ENCODE data around the gene EXOC3L1. TPM values are rescaled to one million over a fixed set of nuclear protein-coding genes. Genes with fewer than 3 reads are reported as not detected.
A peak's percentile ranks its signal among the peaks of the same experiment; 100 is the strongest.

The EXOC3L1 gene
- total RNA-seq, 1 donor from 2014 or later, result 0.45 TPM

Small RNAs within 50 kb of the gene (microRNA-seq; reads per million reads assigned to microRNA genes)
- 411 reads per million, percentile 76 among the genes with 10 or more reads in this experiment for gene MIR328

Other genes starting within 250 kb of the EXOC3L1 start
- 0.77 and 1.5 TPM in 2 replicates for gene CES3, start 228.9 kb downstream of the EXOC3L1 start, total RNA-seq
- 1.2 TPM in 2 replicates for gene CES4A, start 201.5 kb downstream of the EXOC3L1 start, total RNA-seq
- gene CBFB, start 161.0 kb downstream of the EXOC3L1 start, total RNA-seq, result 94.8 and 104 TPM in 2 replicates
- 16.1 and 17.1 TPM in 2 replicates for gene PHAF1, start 80.2 kb downstream of the EXOC3L1 start, total RNA-seq
- 7.6 and 9.4 TPM in 2 replicates for gene B3GNT9, start 39.1 kb downstream of the EXOC3L1 start, total RNA-seq
- 10.1 and 11.0 TPM in 2 replicates for gene TRADD, start 30.2 kb downstream of the EXOC3L1 start, total RNA-seq
- 5.6 and 6.8 TPM in 2 replicates for gene FBXL8, start 30.2 kb downstream of the EXOC3L1 start, total RNA-seq
- gene HSF4, start 25.4 kb downstream of the EXOC3L1 start, total RNA-seq, result 4.4 and 4.5 TPM in 2 replicates
- 9.5 and 10.9 TPM in 2 replicates for gene NOL3, start 19.6 kb downstream of the EXOC3L1 start, total RNA-seq
- gene MATCAP1, start 6.2 kb downstream of the EXOC3L1 start, total RNA-seq, result 26.1 TPM in 2 replicates
- gene E2F4, start 2.0 kb upstream of the EXOC3L1 start, total RNA-seq, result 44.7 and 51.2 TPM in 2 replicates
- gene ELMO3, start 9.0 kb upstream of the EXOC3L1 start, total RNA-seq, result 1.2 and 1.4 TPM in 2 replicates
- 47.5 and 51.6 TPM in 2 replicates for gene TMEM208, start 37.0 kb upstream of the EXOC3L1 start, total RNA-seq
- 38.1 and 40.5 TPM in 2 replicates for gene FHOD1, start 57.3 kb upstream of the EXOC3L1 start, total RNA-seq
- gene SLC9A5, start 58.8 kb upstream of the EXOC3L1 start, total RNA-seq, result 2.4 and 2.5 TPM in 2 replicates
- gene PLEKHG4, start 89.4 kb upstream of the EXOC3L1 start, total RNA-seq, result 1.8 and 2.4 TPM in 2 replicates
- gene KCTD19, start 136.6 kb upstream of the EXOC3L1 start, total RNA-seq, result not detected in 2 replicates
- gene LRRC36, start 136.7 kb upstream of the EXOC3L1 start, total RNA-seq, result not detected in 2 replicates
- 0.65 and 0.75 TPM in 2 replicates for gene TPPP3, start 203.4 kb upstream of the EXOC3L1 start, total RNA-seq
- 3.7 and 4.4 TPM in 2 replicates for gene ZDHHC1, start 226.3 kb upstream of the EXOC3L1 start, total RNA-seq
- 0.14 TPM in 1 of 2 replicates, not detected in the other for gene HSD11B2, start 241.0 kb upstream of the EXOC3L1 start, total RNA-seq

Data from astrocyte (in vitro differentiated cells and primary cell).